HG03378 (cell line): Measurements from ENCODE around the gene KIF2C.
"Not testable (repeated sequence)": the region's sequence is repeated elsewhere in the genome, so short reads cannot be mapped to it uniquely, and the experiment has no call there.

Experiments used
- ATAC-seq: cut with Tn5 transposase; IDR thresholded peaks from one replicate; pipeline ENCODE4 v1.9.1; 2021; ENCODE audit warnings: mild to moderate bottlenecking, moderate library complexity; ENCODE audit not compliant: unreplicated experiment

KIF2C gene

DNA sequence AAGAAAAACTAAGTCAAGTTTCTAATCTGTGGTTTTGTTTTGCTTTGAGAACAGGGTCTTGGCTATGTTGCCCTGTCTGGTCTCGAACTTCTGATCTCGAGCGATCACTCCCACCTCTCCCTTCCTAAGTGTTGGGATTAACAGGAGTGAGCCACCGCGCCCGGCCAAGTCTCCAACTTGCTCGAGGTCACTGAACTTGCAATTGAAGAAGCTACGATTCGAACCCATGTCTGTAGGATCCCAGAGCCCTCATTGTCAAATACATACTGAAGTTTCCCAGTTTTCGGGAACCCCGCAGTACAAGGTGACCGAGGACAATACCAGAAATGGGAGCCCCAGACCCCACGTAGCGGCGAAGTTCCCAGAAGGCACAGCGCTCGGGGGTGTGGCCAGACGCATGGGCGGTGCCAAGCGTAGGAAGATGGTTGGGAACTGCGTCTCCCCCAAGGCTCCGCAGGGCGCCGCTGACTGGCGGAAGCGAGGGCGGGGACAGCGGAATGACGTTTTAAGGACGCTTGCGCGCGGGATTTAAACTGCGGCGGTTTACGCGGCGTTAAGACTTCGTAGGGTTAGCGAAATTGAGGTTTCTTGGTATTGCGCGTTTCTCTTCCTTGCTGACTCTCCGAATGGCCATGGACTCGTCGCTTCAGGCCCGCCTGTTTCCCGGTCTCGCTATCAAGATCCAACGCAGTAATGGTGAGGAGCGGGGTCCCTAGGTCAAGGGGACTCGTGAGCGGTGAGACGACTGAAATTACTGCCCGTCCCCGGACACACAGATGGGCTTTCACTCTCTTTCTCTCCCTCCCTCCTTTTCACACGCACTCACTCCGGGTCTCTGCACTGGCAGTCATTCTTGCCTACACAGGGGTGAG lies at the start of gene KIF2C:
TSS of gene KIF2C (plus strand) at position 531 of the 872 bp plus-strand sequence. CDS start at position 627, 96 bp downstream.
- peak; percentile 86 for ATAC-seq

GRCh38 chr1:44693159-44693558 lies 46.5 kb upstream of the KIF2C start:
- no peak for ATAC-seq

GRCh38 chr1:44693900-44694299 lies 45.7 kb upstream of the KIF2C start:
- no peak for ATAC-seq

DNA sequence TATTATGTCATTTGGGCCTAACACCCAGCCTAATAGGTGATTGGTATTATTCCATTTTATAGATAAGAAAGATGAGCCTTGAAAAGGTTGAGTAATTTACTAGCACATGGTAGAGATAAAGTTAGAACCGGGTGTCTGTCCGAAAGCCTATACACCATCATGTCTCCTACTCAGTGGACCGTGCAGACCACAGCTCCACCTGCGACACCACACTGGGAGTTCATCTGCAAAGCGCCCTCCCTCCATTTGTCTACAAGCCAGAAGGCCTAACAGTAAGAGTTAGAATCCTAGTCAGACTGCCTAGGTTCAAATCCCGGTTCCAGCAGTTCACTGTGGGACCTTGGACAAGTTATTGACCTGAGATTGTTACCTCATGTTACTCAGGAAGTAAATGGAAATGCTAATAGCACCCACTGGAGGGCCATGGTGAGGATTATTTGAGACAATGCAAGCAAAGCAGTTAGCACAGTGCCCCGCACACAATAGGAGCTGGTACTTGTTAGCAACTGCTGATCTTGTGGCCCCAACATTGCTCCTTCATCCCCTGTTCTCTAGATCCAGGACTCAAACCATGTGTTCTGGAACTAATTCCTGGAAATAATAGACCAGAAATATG lies 44.7 kb upstream of the KIF2C start:
- peak; percentile 47 for ATAC-seq

GRCh38 chr1:44695671-44696070 lies 44.0 kb upstream of the KIF2C start:
- ATAC-seq: no peak

- no peak for ATAC-seq
These were observed 43.5 kb upstream of the KIF2C start for GRCh38 chr1:44696101-44696500.

DNA sequence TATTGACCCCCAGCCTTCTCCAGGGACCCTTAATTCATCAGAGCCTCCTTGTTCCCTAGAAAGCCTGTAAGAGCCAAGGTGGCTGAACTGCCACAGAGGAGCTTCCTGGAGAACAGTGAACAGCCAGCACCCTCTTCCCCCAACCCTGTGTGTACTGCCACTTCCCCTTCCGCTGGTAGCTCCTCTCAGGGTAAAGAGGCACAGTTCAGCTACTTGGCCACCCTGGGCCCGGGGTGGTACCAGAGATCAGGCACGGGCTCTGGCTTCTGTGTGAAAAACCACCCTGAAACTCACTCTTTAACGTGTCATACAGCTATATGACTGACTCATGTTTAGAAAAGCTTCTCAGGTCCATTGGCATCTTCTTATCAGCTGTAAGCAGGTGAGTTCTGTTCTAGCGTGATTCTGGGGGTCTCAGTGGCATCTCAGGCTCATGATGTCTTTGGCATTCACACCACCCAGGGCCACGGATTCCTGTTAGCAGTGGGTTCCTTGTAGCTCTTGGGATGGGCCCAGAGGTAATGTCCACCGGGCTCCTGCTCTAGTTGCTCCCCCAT lies 42.8 kb upstream of the KIF2C start:
- ATAC-seq: no peak

- no peak for ATAC-seq
These were observed 41.5 kb upstream of the KIF2C start for GRCh38 chr1:44698138-44698537.

- ATAC-seq: not testable (repeated sequence)
These were observed 40.3 kb upstream of the KIF2C start for GRCh38 chr1:44699375-44699774.

DNA sequence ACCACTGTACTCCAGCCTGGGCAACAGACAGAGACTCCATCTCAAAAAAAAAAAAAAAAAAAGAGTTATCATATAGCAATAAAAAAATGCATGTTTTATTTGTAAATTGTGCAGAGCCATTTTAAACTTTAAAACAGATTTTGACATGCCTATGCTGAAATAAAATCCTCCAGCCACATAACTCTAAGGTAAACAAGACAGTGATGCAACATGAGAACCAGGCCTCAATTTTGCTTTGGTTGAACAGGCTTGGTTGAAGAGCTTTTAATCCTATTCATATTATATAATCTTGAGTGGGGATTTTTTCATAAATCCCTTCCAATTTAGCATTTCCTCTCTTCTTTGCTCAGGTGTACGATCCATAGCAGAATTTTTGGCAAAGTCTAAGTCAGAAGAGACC lies 39.1 kb upstream of the KIF2C start:
- no peak for ATAC-seq

- ATAC-seq: no peak
These were observed 38.5 kb upstream of the KIF2C start for GRCh38 chr1:44701141-44701573.

GRCh38 chr1:44705470-44705869 lies 34.2 kb upstream of the KIF2C start:
- ATAC-seq: no peak

DNA sequence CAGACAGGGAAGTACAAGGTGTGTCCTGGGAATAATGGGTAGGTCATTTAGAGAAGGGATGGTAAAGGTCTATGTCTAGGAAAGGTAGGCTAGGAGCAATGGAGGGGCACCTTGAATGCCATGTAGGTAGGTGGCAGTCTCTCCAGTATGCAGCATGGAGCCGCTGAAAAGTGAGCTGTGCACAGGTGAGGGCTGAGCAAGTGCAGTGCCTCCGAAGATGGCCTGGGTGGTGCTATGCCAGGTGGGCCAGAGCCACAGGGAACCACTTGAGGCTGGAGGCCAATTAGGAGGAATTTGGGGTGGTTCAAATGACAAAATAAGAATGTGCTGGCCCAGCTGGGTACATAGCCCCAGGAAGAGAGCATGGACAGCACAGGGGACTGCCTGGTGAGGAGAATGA lies 33.7 kb upstream of the KIF2C start:
- ATAC-seq: no peak

DNA sequence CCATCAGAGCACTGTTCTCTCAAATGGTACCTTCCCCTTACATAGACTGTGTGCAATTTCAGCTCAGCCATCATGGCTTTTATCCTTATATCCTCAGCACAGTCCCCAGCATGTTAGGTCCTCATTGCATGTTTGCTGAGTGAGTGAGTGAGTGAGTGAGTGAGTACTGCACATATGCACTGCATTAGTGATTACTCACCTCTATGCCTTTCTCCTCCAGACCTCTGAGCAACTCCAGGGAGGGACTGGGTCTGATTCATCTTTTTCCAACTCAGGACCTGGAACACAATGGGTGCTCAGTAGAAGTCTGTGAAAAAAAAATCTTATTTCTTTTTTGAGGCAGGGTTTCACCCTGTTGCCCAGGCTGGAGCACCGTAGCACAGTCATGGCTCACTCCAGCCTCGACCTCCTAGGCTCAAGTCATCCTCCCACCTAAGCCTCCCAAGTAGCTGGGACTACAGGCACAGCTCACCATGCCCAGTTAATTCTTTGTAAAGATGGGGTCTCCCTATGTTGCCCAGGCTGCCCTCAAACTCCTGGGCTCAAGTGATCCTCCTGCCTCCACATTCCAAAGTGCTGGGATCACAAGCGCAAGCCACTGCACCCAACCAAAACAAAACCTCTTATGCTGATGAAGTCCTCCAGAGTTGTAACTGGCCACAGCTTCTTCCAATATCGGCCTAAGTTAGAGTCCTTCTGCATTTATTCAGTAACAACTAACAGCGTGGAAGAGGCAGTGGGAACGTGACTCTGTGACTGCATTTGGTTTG lies 32.3 kb upstream of the KIF2C start:
- no peak for ATAC-seq

GRCh38 chr1:44707959-44708831 lies 31.4 kb upstream of the KIF2C start:
- ATAC-seq: no peak

DNA sequence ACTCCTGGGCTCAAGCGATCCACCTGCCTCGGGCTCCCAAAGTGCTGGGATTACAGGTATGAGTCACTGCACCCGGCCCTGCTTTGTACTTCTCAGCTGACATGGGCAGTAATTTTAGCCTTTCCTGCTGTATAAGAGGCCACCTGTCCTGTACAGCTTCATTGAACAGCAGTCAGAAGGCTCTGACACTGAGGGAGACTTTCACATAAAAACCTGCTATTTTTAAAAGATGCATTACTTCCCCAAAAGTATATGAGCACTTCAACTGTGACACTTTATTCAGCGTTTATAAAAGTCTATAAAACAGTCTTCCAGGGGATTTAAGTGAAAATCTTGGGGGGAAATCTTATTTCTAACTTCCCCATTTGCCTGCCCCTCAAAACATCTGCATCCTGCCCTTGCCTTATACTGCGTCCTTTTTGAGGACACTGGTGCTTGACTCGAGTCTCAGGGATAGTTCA lies 26.3 kb upstream of the KIF2C start:
- no peak for ATAC-seq

DNA sequence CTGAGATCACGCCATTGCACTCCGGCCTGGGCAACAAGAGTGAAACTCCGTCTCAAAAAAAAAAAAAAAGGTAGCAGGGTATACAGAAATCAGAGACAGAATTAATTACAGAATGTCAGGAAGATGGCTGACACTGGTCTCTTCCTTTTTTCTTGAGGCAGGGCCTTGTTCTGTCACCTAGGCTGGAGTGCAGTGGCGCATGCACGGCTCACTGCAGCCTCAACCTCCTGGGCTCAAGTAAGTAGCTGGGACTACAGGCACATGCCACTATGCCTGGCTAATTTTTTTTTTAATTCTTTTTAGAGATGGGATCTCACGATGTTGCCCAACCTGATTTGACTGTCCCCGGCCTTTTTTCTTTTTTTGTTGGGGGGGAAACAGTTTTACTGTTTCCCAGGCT lies 25.1 kb upstream of the KIF2C start:
- no peak for ATAC-seq

GRCh38 chr1:44714944-44715571 lies 24.6 kb upstream of the KIF2C start:
- no peak for ATAC-seq

- no peak for ATAC-seq
These were observed 22.5 kb upstream of the KIF2C start for GRCh38 chr1:44717156-44717555.

DNA sequence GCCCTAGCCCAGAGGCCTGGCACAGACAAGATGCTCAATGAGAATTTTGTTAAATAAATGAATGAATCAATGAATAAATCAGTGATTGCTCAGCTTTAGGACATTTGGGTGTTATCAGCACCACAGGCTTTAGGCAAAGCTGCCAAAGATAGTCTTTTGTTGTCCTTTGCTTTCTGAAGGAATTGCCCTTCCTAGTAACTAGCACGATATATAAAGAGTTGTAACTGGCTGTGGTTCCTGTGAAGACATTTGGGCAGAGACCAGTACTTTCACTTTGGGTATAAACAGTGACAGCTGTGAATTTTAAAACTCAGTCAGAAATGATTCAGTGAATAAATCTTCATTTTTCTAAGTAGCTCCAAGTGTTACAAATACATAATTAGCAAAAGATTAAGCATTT lies 22.0 kb upstream of the KIF2C start:
- ATAC-seq: no peak
